GM20431 (cell line): ENCODE results near the gene FCAR.
"Not testable (repeated sequence)": the region's sequence is repeated elsewhere in the genome, so short reads cannot be mapped to it uniquely, and the experiment has no call there.

Experiments
- in situ Hi-C: fragments of 300-500 bp; cut with MseI, MboI; formaldehyde crosslinking; loops from one replicate; pipeline ENCODE4 v1.15.0; 2020; ENCODE audit warnings: low sequenced_read_pairs; ENCODE audit not compliant: unreplicated experiment

FCAR gene

GRCh38 chr19:54873990-54874389, at the start of gene FCAR:
TSS of gene FCAR (plus strand) at chr19:54874235. CDS start at chr19:54874290, 55 bp downstream.
- in situ Hi-C loops = no loop called here

DNA sequence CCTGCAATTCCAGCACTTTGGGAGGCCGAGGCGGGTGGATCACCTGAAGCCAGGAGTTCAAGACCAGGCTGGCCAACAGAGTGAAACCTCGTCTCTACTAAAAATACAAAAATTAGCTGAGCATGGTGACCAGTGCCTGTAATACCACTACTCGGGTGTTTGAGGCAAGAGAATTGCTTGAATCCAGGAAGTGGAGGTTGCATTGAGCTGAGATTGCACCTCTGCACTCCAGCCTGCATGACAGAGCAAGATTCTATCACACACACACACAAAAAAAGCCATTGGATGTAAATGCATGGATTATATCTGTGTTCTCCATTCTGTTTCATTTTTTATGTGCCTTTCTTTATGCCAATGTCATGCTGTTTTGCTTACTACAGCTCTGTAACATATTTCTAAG, 49.6 kb upstream of the FCAR start:
- in situ Hi-C loops = not testable (repeated sequence)

- in situ Hi-C loops = not testable (repeated sequence)
Observed at GRCh38 chr19:54825326-54825725, 48.7 kb upstream of the FCAR start.

- in situ Hi-C loops = not testable (repeated sequence)
Observed at GRCh38 chr19:54828064-54828463, 46.0 kb upstream of the FCAR start.

DNA sequence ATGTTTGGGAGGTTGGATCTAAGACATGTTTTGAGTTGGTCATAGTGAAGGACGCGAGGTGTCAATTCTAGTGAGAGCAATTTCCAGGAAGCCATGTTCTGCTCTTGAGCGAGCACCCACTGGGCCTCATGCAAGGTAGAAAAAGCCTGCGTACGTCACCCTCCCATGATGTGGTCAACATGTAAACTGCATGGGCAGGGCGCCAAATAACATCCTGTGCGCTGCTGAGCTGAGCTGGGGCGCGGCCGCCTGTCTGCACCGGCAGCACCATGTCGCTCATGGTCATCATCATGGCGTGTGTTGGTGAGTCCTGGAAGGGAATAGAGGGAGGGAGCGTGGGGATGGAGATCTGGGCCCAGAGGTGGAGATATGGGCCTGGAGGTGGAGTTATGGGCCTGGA, 41.5 kb upstream of the FCAR start, which contains the start of gene KIR2DS4:
KIR2DS4 (plus strand) TSS at position 181 of the 400 bp plus-strand sequence.
- in situ Hi-C loops = not testable (repeated sequence)

DNA sequence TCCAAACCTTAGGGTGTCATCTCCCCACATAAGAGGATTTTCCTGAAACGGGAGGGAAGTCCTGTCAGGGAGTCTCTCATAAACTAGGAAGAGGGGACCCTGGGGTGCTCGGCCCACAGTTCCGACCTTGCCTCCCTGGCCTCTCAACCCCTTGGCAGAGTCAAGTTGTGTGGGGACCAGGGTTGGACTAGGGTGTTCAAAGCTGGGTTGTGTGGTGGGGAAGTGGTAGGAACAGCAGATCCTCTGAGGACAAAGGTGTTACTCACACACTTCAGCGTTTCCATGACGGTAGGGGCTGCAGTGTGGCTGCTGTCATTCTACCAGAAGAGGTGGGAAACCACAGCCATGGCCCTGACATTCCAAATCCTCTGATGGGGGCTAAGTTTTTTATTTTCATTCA, 38.9 kb upstream of the FCAR start:
- in situ Hi-C loops = not testable (repeated sequence)

DNA sequence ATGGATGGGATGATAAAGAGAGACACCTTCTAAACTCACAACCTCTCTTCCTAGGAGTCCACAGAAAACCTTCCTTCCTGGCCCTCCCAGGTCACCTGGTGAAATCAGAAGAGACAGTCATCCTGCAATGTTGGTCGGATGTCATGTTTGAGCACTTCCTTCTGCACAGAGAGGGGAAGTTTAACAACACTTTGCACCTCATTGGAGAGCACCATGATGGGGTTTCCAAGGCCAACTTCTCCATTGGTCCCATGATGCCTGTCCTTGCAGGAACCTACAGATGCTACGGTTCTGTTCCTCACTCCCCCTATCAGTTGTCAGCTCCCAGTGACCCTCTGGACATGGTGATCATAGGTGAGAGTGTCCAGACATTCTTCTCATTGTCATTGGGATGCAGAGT, 36.5 kb upstream of the FCAR start:
- in situ Hi-C loops = not testable (repeated sequence)

DNA sequence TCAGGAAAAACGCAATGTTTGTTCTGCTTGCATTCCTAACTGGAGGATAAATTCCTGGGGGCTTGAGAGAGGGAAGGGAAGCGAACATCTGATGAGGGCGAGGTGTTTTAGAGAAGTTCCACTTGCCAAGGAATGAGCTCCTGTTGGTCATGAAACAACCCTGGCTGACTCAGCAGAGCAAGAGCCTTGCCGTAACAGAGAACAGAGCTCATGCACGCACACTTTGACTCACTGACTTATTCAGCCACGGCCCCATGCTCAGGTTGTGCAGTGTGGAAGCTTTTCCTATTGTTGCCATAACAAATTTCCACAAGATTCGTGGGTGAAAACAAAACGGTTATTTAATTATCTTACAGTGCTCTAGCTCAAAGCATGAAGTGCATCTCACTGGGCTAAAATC, 30.9 kb upstream of the FCAR start:
- in situ Hi-C loops = not testable (repeated sequence)

GRCh38 chr19:54850061-54850640, 23.9 kb upstream of the FCAR start, which contains the start of gene KIR3DL2:
TSS of gene KIR3DL2 (plus strand) at chr19:54850443. CDS start at chr19:54850476, 33 bp downstream.
- in situ Hi-C loops = not testable (repeated sequence)

DNA sequence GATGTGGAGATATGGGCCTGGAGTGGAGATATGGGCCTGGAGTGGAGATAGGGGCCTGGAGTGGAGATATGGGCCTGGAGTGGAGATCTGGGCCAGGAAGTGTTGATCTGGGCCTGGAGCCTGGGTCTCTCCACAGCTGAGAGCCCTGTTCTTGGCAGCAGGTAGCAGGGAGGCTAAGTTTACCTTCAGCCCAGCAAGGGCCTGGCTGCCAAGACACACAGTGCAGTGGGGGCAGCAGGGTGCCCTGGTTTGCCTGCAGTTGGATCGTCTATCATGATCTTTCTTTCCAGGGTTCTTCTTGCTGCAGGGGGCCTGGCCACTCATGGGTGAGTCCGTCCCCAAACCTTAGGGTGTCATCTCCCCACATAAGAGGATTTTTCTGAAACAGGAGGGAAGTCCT, 23.1 kb upstream of the FCAR start:
- in situ Hi-C loops = no loop called here

GRCh38 chr19:54851353-54851752, 22.7 kb upstream of the FCAR start:
- in situ Hi-C loops = no loop called here

- in situ Hi-C loops = not testable (repeated sequence)
Observed at GRCh38 chr19:54855241-54855640, 18.8 kb upstream of the FCAR start.

GRCh38 chr19:54858476-54858875, 15.6 kb upstream of the FCAR start:
- in situ Hi-C loops = not testable (repeated sequence)

DNA sequence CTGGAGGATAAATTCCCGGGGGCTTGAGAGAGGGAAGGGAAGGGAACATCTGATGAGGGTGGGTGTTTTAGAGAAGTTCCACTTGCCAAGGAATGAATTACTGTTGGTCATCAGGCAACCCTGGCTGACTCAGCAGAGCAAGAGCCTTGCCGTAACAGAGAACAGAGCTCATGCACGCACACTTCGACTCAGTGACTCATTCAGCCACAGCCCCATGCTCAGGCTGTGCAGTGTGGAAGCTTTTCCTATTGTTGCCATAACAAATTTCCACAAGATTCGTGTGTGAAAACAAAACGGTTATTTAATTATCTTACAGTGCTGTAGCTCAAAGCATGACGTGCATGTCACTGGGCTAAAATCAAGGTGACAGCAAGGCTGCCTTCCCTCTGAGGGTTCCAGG, 14.6 kb upstream of the FCAR start:
- in situ Hi-C loops = not testable (repeated sequence)

DNA sequence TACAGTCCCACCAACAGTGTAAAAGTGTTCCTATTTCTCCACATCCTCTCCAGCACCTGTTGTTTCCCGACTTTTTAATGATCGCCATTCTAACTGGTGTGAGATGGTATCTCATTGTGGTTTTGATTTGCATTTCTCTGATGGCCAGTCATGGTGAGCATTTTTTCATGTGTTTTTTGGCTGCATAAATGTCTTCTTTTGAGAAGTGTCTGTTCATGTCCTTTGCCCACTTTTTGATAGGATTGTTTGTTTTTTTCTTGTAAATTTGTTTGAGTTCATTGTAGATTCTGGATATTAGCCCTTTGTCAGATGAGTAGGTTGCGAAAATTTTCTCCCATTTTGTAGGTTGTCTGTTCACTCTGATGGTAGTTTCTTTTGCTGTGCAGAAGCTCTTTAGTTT, 10.6 kb upstream of the FCAR start:
- in situ Hi-C loops = not testable (repeated sequence)

DNA sequence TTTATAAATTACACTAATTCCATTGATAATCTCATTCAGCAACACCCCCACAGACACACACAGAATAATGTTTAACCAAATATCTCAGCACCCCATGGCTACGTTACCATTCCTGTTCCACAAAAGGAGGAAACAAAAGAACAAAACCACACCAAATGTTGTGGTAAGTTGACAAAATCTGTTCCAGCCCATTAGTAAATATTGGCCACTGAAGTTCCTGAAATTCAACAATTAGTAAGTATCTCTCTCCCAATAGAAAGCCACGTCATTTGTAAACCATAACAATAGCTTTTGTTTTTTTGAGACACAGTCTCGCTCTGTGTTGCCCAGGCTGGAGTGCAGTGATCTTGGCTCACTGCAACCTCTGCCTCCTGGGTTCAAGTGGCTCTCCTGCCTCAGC, 2.3 kb upstream of the FCAR start:
- in situ Hi-C loops = no loop called here

GRCh38 chr19:54875506-54875905, 1.5 kb downstream of the FCAR start:
- in situ Hi-C loops = no loop called here

DNA sequence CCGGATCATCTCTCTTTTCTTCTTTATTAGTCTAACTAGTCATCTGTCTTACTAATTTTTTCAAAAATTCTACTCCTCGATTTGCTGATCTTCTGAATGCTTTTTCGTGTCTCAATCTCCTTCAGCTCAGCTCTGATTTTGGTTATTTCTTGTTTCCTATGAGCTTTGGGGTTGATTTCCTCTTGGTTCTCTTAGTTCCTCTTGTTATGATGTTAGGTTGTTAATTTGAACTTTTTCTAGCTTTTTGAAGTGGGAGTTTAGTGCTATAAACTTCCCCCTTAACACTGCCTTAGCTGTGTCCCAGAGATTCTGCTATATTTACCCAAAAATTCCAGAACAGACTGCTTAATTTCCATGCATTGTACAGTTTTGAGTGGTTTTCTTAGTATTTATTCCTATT, 3.4 kb downstream of the FCAR start:
- in situ Hi-C loops = no loop called here

- in situ Hi-C loops = no loop called here
Observed at GRCh38 chr19:54881884-54882283, 7.8 kb downstream of the FCAR start.

DNA sequence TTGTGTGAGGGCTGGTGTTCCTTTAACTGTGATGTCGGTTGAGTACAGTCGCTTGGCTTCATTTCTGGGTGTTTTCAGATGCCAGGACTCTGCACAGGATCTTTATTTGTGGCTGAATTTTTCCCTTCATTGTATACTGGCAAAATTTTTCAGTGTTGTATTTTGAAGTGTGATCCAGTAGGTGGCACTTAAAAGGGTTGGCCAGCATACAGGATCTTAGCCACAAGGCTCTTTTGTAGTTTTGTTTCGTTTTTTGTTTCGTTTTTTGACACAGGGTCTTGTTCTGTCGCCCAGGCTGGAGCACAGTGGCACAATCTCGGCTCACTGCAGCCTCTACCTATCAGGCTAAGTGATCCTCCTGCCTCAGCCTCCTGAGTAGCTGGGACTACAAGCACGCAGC, 8.7 kb downstream of the FCAR start:
- in situ Hi-C loops = no loop called here

GRCh38 chr19:54883228-54883627, 9.2 kb downstream of the FCAR start:
- in situ Hi-C loops = no loop called here

DNA sequence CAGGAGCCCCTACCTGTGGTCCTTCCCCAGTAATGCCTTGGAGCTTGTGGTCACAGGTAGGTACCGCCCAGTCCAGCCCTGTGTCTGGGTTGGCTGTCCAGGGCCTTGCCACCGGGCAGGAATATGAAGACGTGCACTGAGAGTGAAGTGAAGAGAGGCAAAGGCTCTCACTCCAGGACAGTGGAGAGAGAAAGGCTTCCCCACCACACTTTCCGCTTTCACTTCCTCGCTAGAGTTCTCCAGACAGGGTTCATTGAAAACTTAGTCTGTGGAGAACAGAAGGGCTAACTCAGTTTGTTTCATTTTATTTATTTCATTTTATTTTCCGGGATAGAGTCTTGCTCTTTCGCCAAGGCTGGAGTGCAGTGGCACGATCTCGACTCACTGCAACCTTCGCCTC, 14.2 kb downstream of the FCAR start:
- in situ Hi-C loops = no loop called here
